PC-3 (cell line): ENCODE data around the gene ACER3. TPM values are rescaled to one million over a fixed set of nuclear protein-coding genes. Genes with fewer than 3 reads are reported as not detected.

Source experiments
- ATAC-seq: fragments of 200-7000 bp; cut with Tn5 transposase; 2 replicates; pipeline ENCODE4 v1.9.1; 2020; ENCODE audit warnings: mild to moderate bottlenecking, moderate library complexity
- BruUV-seq: library from RNA; stranded (reverse); fragments of 400-500 nt; replicated peaks from 2 replicates; lab custom pipeline; 2021; lab: Mats Ljungman, UMichigan
- CTCF ChIA-PET: fragments of 300-600 bp; sonication (Branson Sonifier 250); formaldehyde crosslinking; loops from one replicate; lab custom pipeline; 2022; ENCODE audit warnings: antibody characterized with exemption; lab: Charles Lee
- POLR2A ChIA-PET: fragments of 300-600 bp; sonication (Branson Sonifier 250); formaldehyde crosslinking; loops from one replicate; lab custom pipeline; 2022; ENCODE audit warnings: antibody characterized with exemption; ENCODE audit not compliant: unreplicated experiment; lab: Charles Lee
- DNase-seq: peaks from one replicate; pipeline ENCODE4 v3.0.0-alpha.2; 2015
- H2AFZ ChIP-seq: fragments of 300-600 bp; sonication (generic); 2 replicates; pipeline ENCODE4 v1.6.0; 2016; ENCODE audit warnings: antibody characterized with exemption, low read length
- H3F3A ChIP-seq: fragments of 300-600 bp; sonication (generic); one replicate; pipeline ENCODE4 v1.6.0; 2017; ENCODE audit warnings: antibody characterized with exemption, low read length, control low read depth, mild to moderate bottlenecking; ENCODE audit not compliant: unreplicated experiment
- H3K27ac ChIP-seq: fragments of 300-600 bp; sonication (generic); 2 replicates; pipeline ENCODE4 v1.5.1; 2016; ENCODE audit warnings: mild to moderate bottlenecking, low read length
- H3K27me3 ChIP-seq: fragments of 300-600 bp; sonication (generic); 2 replicates; pipeline ENCODE4 v1.6.1; 2016; ENCODE audit warnings: low read length, mixed read lengths
- H3K36me3 ChIP-seq: fragments of 300-600 bp; sonication (generic); 2 replicates; pipeline ENCODE4 v1.6.1; 2016; ENCODE audit warnings: low read depth, mixed run types, low read length, mixed read lengths
- H3K4me1 ChIP-seq: fragments of 300-600 bp; sonication (generic); 2 replicates; pipeline ENCODE4 v1.5.1; 2016; ENCODE audit warnings: low read length; ENCODE audit not compliant: insufficient read depth
- H3K4me2 ChIP-seq: fragments of 300-600 bp; sonication (generic); 2 replicates; pipeline ENCODE4 v1.6.0; 2016; ENCODE audit warnings: low read length
- H3K4me3 ChIP-seq: fragments of 300-600 bp; sonication (generic); 2 replicates; pipeline ENCODE4 v1.5.1; 2016; ENCODE audit warnings: mild to moderate bottlenecking, low read length, mixed read lengths
- H3K79me2 ChIP-seq: fragments of 300-600 bp; sonication (generic); 2 replicates; pipeline ENCODE4 v1.6.1; 2017; ENCODE audit warnings: low read length, mixed read lengths
- H3K9ac ChIP-seq: fragments of 300-600 bp; sonication (generic); 2 replicates; pipeline ENCODE4 v1.6.0; 2016; ENCODE audit warnings: mild to moderate bottlenecking, low read length
- H3K9me2 ChIP-seq: fragments of 300-600 bp; sonication (generic); replicated peaks from 2 replicates; pipeline ENCODE4 v1.6.1; 2016; ENCODE audit warnings: mixed run types, low read length, mixed read lengths
- H3K9me3 ChIP-seq: fragments of 300-600 bp; sonication (generic); 2 replicates; pipeline ENCODE4 v1.6.1; 2016; ENCODE audit warnings: low read length, mixed read lengths
- H4K20me1 ChIP-seq: fragments of 300-600 bp; sonication (generic); 2 replicates; pipeline ENCODE4 v1.6.1; 2016; ENCODE audit warnings: low read length, mixed read lengths
- CTCF ChIP-seq: fragments of 300-600 bp; sonication (generic); conservative IDR thresholded peaks from 2 replicates; pipeline ENCODE4 v1.5.1; 2017; ENCODE audit warnings: antibody characterized with exemption, low read depth, mild to moderate bottlenecking, low read length
- EZH2 ChIP-seq: fragments of 300-600 bp; sonication (generic); IDR thresholded peaks from one replicate; pipeline ENCODE4 v1.6.1; 2017; ENCODE audit warnings: antibody characterized with exemption, mild to moderate bottlenecking, low read length; ENCODE audit not compliant: unreplicated experiment
- EZH2phosphoT487 ChIP-seq: fragments of 300-600 bp; sonication (generic); IDR thresholded peaks from 2 replicates; pipeline ENCODE4 v1.6.1; 2018; ENCODE audit warnings: mild to moderate bottlenecking, antibody characterized with exemption, low read length, borderline replicate concordance
- intact Hi-C: fragments of 100-400 bp; cut with micrococcal nuclease; formaldehyde crosslinking; loops from 2 replicates; pipeline ENCODE4 v1.9.0; 2023
- total RNA-seq: library from RNA; depleted of rRNA; stranded (reverse); fragments of >200 nt; gene quantifications from 2 replicates; pipeline ENCODE4 v1.2.3, GENCODE V29; 2014

The ACER3 gene
- total RNA-seq, 1 experiment from 2014 or later: 17.3 TPM

- H2AFZ ChIP-seq: no peak overlapping the region
- no peaks in the 10 kb centered on the region for H3K27me3 ChIP-seq
- DNase-seq (no peak), ATAC-seq (no peak)
- no peak overlapping the region for H3K9ac ChIP-seq
- H3K9me3 ChIP-seq: no peaks in the 10 kb centered on the region
- peaks cover 25% of the 10 kb centered on the region for H3K4me1 ChIP-seq
- intact Hi-C loops: no loop called here
- POLR2A ChIA-PET: no interaction called here
- H3K4me3 ChIP-seq: no peak overlapping the region
- CTCF ChIA-PET: interaction anchor here (0.5 to 0.8 kb wide), 2 partner anchors 119 to 121 kb away, joined by 3 read pairs; no protein-coding TSS in a partner anchor
- H4K20me1 ChIP-seq: no peaks in the 10 kb centered on the region
- BruUV-seq: no TSS peak
- H3K9me2 ChIP-seq: no peaks in the 10 kb centered on the region
- TF ChIP-seq EZH2 (no peak), EZH2phosphoT487 (no peak)
- H3K36me3 ChIP-seq: no peaks in the 10 kb centered on the region
- no peaks in the 10 kb centered on the region for H3K79me2 ChIP-seq
- H3F3A ChIP-seq: no peaks in the 10 kb centered on the region
- no peak overlapping the region for H3K4me2 ChIP-seq
- no peak overlapping the region for H3K27ac ChIP-seq
Observed at GRCh38 chr11:77040401-77040777, 179.7 kb downstream of the ACER3 start.

- Histone ChIP-seq H3K9me2 (no peaks in the 10 kb centered on the region), H3K9ac (no peak overlapping the region), H3K4me1 (peaks cover 25% of the 10 kb centered on the region), H3K27ac (no peak overlapping the region), H3K27me3 (no peaks in the 10 kb centered on the region), H4K20me1 (no peaks in the 10 kb centered on the region), H3K36me3 (no peaks in the 10 kb centered on the region), H3K9me3 (no peaks in the 10 kb centered on the region), H3K4me3 (no peak overlapping the region), H3K4me2 (no peak overlapping the region), H3K79me2 (no peaks in the 10 kb centered on the region), H3F3A (no peaks in the 10 kb centered on the region), H2AFZ (no peak overlapping the region)
- DNase-seq: no peak
- ChIA-PET CTCF (no interaction called here), POLR2A (no interaction called here)
- intact Hi-C loops: no loop called here
- no peak for ATAC-seq
- BruUV-seq: no TSS peak
- TF ChIP-seq CTCF (peak; percentile 27; the same call in 1 of the 2 replicates), EZH2phosphoT487 (no peak), EZH2 (no peak)
Observed at GRCh38 chr11:77040889-77041288, 180.2 kb downstream of the ACER3 start.

- CTCF ChIA-PET: no interaction called here
- TF ChIP-seq EZH2 (no peak), CTCF (no peak), EZH2phosphoT487 (no peak)
- Histone ChIP-seq H3K27me3 (no peaks in the 10 kb centered on the region), H3K79me2 (no peaks in the 10 kb centered on the region), H3K36me3 (no peaks in the 10 kb centered on the region), H3K4me3 (no peak overlapping the region), H3K4me2 (no peak overlapping the region), H3K9ac (no peak overlapping the region), H2AFZ (no peak overlapping the region), H3K9me3 (no peaks in the 10 kb centered on the region), H4K20me1 (no peaks in the 10 kb centered on the region), H3K9me2 (no peaks in the 10 kb centered on the region), H3K27ac (no peak overlapping the region), H3F3A (no peaks in the 10 kb centered on the region), H3K4me1 (peaks cover 27% of the 10 kb centered on the region)
- intact Hi-C loops: no loop called here
- no peak for DNase-seq
- BruUV-seq: no TSS peak
- ATAC-seq: no peak
- POLR2A ChIA-PET: no interaction called here
Observed at GRCh38 chr11:77042111-77042726, 181.5 kb downstream of the ACER3 start.
